ENCODE measurements around the gene TNS3.

The TNS3 gene

GRCh38 chr7:47448971-47449370 lies 132.9 kb downstream of the TNS3 start:
- no peak for DNase-seq (ENCODE audit: low read depth)
- H3K4me3 ChIP-seq (ENCODE audit: low read depth, low read length), result no peak overlapping the region
- no peak for TF ChIP-seq MAX (IDR thresholded peaks at IDR 0.05; ENCODE audit: low read depth, low read length)
- TF ChIP-seq MYC (IDR thresholded peaks at IDR 0.05; ENCODE audit: low read depth, low read length), result no peak
- no peak for TF ChIP-seq POLR2A (IDR thresholded peaks at IDR 0.05; ENCODE audit: extremely low read depth, insufficient read length)

- no peak for DNase-seq (ENCODE audit: low read depth)
- TF ChIP-seq MYC (IDR thresholded peaks at IDR 0.05; ENCODE audit: low read depth, low read length) (no peak), MAX (IDR thresholded peaks at IDR 0.05; ENCODE audit: low read depth, low read length) (no peak), POLR2A (IDR thresholded peaks at IDR 0.05; ENCODE audit: extremely low read depth, insufficient read length) (no peak), CTCF (IDR thresholded peaks at IDR 0.05; ENCODE audit: low read depth, low read length) (no peak)
- H3K4me3 ChIP-seq (ENCODE audit: low read depth, low read length), result no peak overlapping the region
Observed at GRCh38 chr7:47447621-47448349, 134.1 kb downstream of the TNS3 start.

GRCh38 chr7:47446871-47447466 lies 134.9 kb downstream of the TNS3 start:
- H3K4me3 ChIP-seq (ENCODE audit: low read depth, low read length), result no peak overlapping the region
- no peak for DNase-seq (ENCODE audit: low read depth)
- TF ChIP-seq MAX (IDR thresholded peaks at IDR 0.05; ENCODE audit: low read depth, low read length) (no peak), CTCF (IDR thresholded peaks at IDR 0.05; ENCODE audit: low read depth, low read length) (no peak), POLR2A (IDR thresholded peaks at IDR 0.05; ENCODE audit: extremely low read depth, insufficient read length) (no peak), MYC (IDR thresholded peaks at IDR 0.05; ENCODE audit: low read depth, low read length) (no peak)

GRCh38 chr7:47444376-47445098 lies 137.4 kb downstream of the TNS3 start:
- TF ChIP-seq CTCF (IDR thresholded peaks at IDR 0.05; ENCODE audit: low read depth, low read length) (peak; percentile 71), POLR2A (IDR thresholded peaks at IDR 0.05; ENCODE audit: extremely low read depth, insufficient read length) (no peak), MYC (IDR thresholded peaks at IDR 0.05; ENCODE audit: low read depth, low read length) (no peak), MAX (IDR thresholded peaks at IDR 0.05; ENCODE audit: low read depth, low read length) (no peak)
- DNase-seq (ENCODE audit: low read depth), result peak; percentile 45
- H3K4me3 ChIP-seq (ENCODE audit: low read depth, low read length), result no peak overlapping the region

- no peak for TF ChIP-seq POLR2A (IDR thresholded peaks at IDR 0.05; ENCODE audit: extremely low read depth, insufficient read length)
- no peak for DNase-seq (ENCODE audit: low read depth)
- no peak overlapping the region for H3K4me3 ChIP-seq (ENCODE audit: low read depth, low read length)
Observed at GRCh38 chr7:47443049-47443448, 138.9 kb downstream of the TNS3 start.

GRCh38 chr7:47442605-47442865 lies 139.4 kb downstream of the TNS3 start:
- no peak overlapping the region for H3K4me3 ChIP-seq (ENCODE audit: low read depth, low read length)
- TF ChIP-seq CTCF (IDR thresholded peaks at IDR 0.05; ENCODE audit: low read depth, low read length) (no peak), MYC (IDR thresholded peaks at IDR 0.05; ENCODE audit: low read depth, low read length) (no peak), POLR2A (IDR thresholded peaks at IDR 0.05; ENCODE audit: extremely low read depth, insufficient read length) (no peak), MAX (IDR thresholded peaks at IDR 0.05; ENCODE audit: low read depth, low read length) (no peak)
- no peak for DNase-seq (ENCODE audit: low read depth)
